ENCODE results near the gene CST3. TPM values are rescaled to one million over a fixed set of nuclear protein-coding genes. Genes with fewer than 3 reads are reported as not detected.
"Not testable (repeated sequence)": the region's sequence is repeated elsewhere in the genome, so short reads cannot be mapped to it uniquely, and the experiment has no call there.

Gene CST3
- total and polyA plus RNA-seq, 2 experiments from 2014 or later: 478 to 784 TPM

- in situ Hi-C loops (cut with MboI): no loop called here
- DNase-seq: no peak
- Histone ChIP-seq H3K4me3 (no peak overlapping the region), H3K4me1 (ENCODE audit: insufficient read depth) (peaks cover 13% of the 10 kb centered on the region; the same call in 1 of the 2 replicates), H3K9ac (peak overlapping the region; percentile 92; the same call in 1 of the 2 replicates), H3K9me3 (ENCODE audit: low read depth) (no peaks in the 10 kb centered on the region), H3K27ac (peak overlapping the region; percentile 97), H3K27me3 (replicated peaks; ENCODE audit: insufficient read depth) (no peaks in the 10 kb centered on the region), H3K9me2 (ENCODE audit: insufficient read depth) (no peaks in the 10 kb centered on the region), H3K79me2 (ENCODE audit: insufficient read depth) (no peaks in the 10 kb centered on the region), H3K36me3 (ENCODE audit: low read depth) (no peaks in the 10 kb centered on the region), H3F3A (ENCODE audit: insufficient read depth) (peaks cover 25% of the 10 kb centered on the region), H2AFZ (peak overlapping the region; percentile 64), H4K20me1 (ENCODE audit: insufficient read depth) (no peaks in the 10 kb centered on the region), H3K4me2 (ENCODE audit: unreplicated experiment) (peak overlapping the region; percentile 91)
- 20 to 35% methylated on average over 4 of the region's 4 CpGs for WGBS, 2 experiments (ENCODE audit: low coverage in 1 of 2, low lambda C conversion rate in 2 of 2, missing lambda C conversion rate in 2 of 2)
- no peak for TF ChIP-seq EZH2 (IDR thresholded peaks at IDR 0.05; ENCODE audit: insufficient read depth, poor library complexity, severe bottlenecking)
- no peak for TF ChIP-seq EZH2phosphoT487 (IDR thresholded peaks at IDR 0.05; ENCODE audit: insufficient read depth, low read depth)
Measured at GRCh38 chr20:23623666-23624323, 14.0 kb downstream of the CST3 start.

GRCh38 chr20:23622839-23623343 is 14.9 kb downstream of the CST3 start:
- in situ Hi-C loops (cut with MboI): no loop called here
- 1 to 2% methylated on average over 4 of the region's 4 CpGs for WGBS, 2 experiments (ENCODE audit: low coverage in 1 of 2, low lambda C conversion rate in 2 of 2, missing lambda C conversion rate in 2 of 2)

GRCh38 chr20:23622401-23622800 is 15.4 kb downstream of the CST3 start:
- H3K4me3 ChIP-seq: peak overlapping the region; percentile 73
- H3K79me2 ChIP-seq (ENCODE audit: insufficient read depth); DNase-seq; H3K27me3 ChIP-seq (replicated peaks; ENCODE audit: insufficient read depth); H3K9me2 ChIP-seq (ENCODE audit: insufficient read depth); H3K36me3 ChIP-seq (ENCODE audit: low read depth); in situ Hi-C loops (cut with MboI); H4K20me1 ChIP-seq (ENCODE audit: insufficient read depth); H3K9me3 ChIP-seq (ENCODE audit: low read depth): not testable (repeated sequence)
- H2AFZ ChIP-seq: peak overlapping the region; percentile 92
- H3K4me2 ChIP-seq (ENCODE audit: unreplicated experiment): peak overlapping the region; percentile 91
- H3K9ac ChIP-seq: peak overlapping the region; percentile 92
- peaks cover 25% of the 10 kb centered on the region for H3F3A ChIP-seq (ENCODE audit: insufficient read depth)
- H3K27ac ChIP-seq: peak overlapping the region; percentile 97
- 2 to 4% methylated on average over 3 of the region's 3 CpGs for WGBS, 2 experiments (ENCODE audit: low coverage in 1 of 2, low lambda C conversion rate in 2 of 2, missing lambda C conversion rate in 2 of 2)
- peaks cover 13% of the 10 kb centered on the region; the same call in 1 of the 2 replicates for H3K4me1 ChIP-seq (ENCODE audit: insufficient read depth)

More at GRCh38 chr20:23622839-23623343, 14.9 kb downstream of the CST3 start:
- Histone ChIP-seq H4K20me1 (ENCODE audit: insufficient read depth) (no peaks in the 10 kb centered on the region), H3K79me2 (ENCODE audit: insufficient read depth) (no peaks in the 10 kb centered on the region), H3K27ac (peak overlapping the region; percentile 97), H3K9me3 (ENCODE audit: low read depth) (no peaks in the 10 kb centered on the region), H3K4me2 (ENCODE audit: unreplicated experiment) (peak overlapping the region; percentile 91), H3F3A (ENCODE audit: insufficient read depth) (peaks cover 25% of the 10 kb centered on the region), H3K4me3 (peak overlapping the region; percentile 73), H3K27me3 (replicated peaks; ENCODE audit: insufficient read depth) (peaks cover 4% of the 10 kb centered on the region; the same call in 1 of the 2 replicates), H2AFZ (peak overlapping the region; percentile 92), H3K4me1 (ENCODE audit: insufficient read depth) (peaks cover 13% of the 10 kb centered on the region; the same call in 1 of the 2 replicates), H3K9ac (peak overlapping the region; percentile 92), H3K9me2 (ENCODE audit: insufficient read depth) (no peaks in the 10 kb centered on the region), H3K36me3 (ENCODE audit: low read depth) (no peaks in the 10 kb centered on the region)
- TF ChIP-seq EZH2phosphoT487 (IDR thresholded peaks at IDR 0.05; ENCODE audit: insufficient read depth, low read depth) (no peak), EZH2 (IDR thresholded peaks at IDR 0.05; ENCODE audit: insufficient read depth, poor library complexity, severe bottlenecking) (no peak)
- DNase-seq: peak; percentile 95

GRCh38 chr20:23620670-23621386 is 16.9 kb downstream of the CST3 start:
- in situ Hi-C loops (cut with MboI); H3K9me2 ChIP-seq (ENCODE audit: insufficient read depth); H4K20me1 ChIP-seq (ENCODE audit: insufficient read depth); H3K27ac ChIP-seq; H2AFZ ChIP-seq; H3K4me3 ChIP-seq; H3K9me3 ChIP-seq (ENCODE audit: low read depth); H3K4me2 ChIP-seq (ENCODE audit: unreplicated experiment); H3K9ac ChIP-seq; H3K79me2 ChIP-seq (ENCODE audit: insufficient read depth); DNase-seq; H3K36me3 ChIP-seq (ENCODE audit: low read depth); H3K27me3 ChIP-seq (replicated peaks; ENCODE audit: insufficient read depth): not testable (repeated sequence)
- peaks cover 13% of the 10 kb centered on the region; the same call in 1 of the 2 replicates for H3K4me1 ChIP-seq (ENCODE audit: insufficient read depth)
- 72 to 77% methylated on average over 11 of the region's 11 CpGs for WGBS, 2 experiments (ENCODE audit: low coverage in 1 of 2, low lambda C conversion rate in 2 of 2, missing lambda C conversion rate in 2 of 2)
- H3F3A ChIP-seq (ENCODE audit: insufficient read depth): peaks cover 25% of the 10 kb centered on the region

Data from GM23248 (cell line).